ENCODE results near the gene UROC1.

Gene UROC1

DNA sequence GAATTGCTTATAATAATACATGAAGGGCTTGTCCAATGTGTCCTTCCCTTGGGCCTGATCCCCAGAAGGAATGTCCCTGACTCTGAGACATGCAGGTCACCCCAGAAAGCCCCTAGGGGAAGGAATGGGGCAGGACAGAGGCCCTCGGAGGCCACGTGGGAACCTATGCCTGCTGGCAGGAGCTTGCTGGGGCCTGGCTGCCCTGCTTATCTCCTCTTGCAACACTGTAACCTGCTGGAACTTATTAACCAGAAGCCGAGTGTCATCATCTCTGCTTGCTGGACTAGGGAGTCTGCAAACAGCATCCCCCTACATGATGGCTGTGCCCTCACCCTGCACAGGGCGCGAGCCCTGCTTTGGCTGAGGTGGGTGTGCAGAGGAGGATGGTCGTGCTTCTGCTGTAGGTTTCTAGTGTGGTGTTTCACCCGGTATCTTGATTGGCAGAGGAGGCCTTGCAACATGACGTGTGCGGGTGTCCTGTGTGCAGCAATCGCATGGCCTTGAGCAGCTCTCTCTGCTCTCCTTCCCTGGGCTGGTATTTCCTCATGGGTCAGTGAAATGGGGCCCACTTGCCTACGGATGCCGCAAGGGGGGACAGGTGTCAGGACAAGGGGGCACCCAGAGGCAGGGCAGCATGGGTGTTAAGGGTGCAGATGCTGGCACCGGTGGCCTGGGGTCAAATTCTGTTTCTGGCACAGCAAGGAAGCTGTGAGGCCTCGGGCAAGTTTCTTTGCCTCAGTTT lies 11.4 kb upstream of the UROC1 start:
- TF ChIP-seq, protein P1, sequence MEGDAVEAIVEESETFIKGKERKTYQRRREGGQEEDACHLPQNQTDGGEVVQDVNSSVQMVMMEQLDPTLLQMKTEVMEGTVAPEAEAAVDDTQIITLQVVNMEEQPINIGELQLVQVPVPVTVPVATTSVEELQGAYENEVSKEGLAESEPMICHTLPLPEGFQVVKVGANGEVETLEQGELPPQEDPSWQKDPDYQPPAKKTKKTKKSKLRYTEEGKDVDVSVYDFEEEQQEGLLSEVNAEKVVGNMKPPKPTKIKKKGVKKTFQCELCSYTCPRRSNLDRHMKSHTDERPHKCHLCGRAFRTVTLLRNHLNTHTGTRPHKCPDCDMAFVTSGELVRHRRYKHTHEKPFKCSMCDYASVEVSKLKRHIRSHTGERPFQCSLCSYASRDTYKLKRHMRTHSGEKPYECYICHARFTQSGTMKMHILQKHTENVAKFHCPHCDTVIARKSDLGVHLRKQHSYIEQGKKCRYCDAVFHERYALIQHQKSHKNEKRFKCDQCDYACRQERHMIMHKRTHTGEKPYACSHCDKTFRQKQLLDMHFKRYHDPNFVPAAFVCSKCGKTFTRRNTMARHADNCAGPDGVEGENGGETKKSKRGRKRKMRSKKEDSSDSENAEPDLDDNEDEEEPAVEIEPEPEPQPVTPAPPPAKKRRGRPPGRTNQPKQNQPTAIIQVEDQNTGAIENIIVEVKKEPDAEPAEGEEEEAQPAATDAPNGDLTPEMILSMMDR (IDR thresholded peaks at IDR 0.05; ENCODE audit: extremely low read depth, missing control alignments), result no peak
- DNase-seq (ENCODE audit: low spot score), result no peak

DNA sequence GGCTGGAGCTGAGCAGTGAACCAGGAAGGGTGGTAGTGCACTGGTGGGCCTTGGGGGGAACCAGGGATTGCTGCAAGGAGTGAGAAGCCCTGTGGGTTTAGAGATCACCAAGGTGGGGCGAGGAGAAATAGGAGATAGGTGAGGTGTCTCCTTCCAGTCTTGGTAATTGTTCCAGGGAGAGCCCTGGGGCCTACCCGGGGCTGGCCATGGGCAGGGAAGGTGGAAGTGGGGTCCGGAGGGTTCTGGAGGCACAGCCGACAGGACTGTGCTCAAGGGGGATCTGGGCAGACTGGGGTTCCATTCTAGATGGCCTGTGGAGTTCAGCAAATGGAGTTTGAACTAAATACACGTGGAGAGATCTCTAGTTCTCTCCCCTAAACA lies 10.8 kb upstream of the UROC1 start:
- DNase-seq (ENCODE audit: low spot score), result no peak
- TF ChIP-seq, protein P1 (IDR thresholded peaks at IDR 0.05; ENCODE audit: extremely low read depth, missing control alignments), result no peak

DNA sequence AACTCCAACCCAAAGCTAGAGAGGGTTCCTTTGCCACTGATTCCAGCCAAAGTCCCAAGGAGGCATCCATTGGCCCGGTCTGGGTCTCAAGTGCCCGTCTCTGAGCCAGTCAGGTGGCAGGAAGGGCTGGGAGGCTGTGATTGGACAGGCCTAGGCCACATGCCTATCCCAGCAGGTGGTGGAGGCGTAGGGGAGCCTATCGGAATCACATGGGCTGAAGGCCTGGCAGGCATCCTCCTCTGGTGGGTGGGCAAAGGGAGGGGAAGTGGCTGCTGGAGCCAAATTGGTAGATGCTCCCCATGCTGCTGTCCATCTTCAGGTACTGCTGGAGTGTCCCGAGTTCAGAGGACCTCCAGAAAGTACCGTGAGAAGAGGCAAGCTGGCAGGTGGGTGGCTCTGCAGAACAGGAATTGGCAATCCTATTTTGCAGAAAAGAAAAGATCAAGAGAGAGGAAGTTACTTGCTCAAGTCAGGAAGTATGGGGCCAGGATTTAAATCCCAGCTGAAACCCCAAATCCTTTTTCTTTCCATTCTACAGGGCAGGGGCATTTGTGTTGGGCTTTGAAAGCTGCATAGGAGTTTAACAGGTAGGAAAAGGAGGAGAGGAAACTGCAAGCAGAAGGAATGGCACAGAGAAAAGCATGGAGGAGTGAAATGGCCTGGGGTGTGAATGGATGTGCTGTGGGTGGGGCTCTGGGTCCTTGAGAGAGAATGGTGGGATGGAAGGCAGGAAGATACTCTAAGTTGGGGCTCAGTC lies 10.1 kb upstream of the UROC1 start:
- DNase-seq (ENCODE audit: low spot score), result no peak
- TF ChIP-seq, protein P1 (IDR thresholded peaks at IDR 0.05; ENCODE audit: extremely low read depth, missing control alignments), result no peak

DNA sequence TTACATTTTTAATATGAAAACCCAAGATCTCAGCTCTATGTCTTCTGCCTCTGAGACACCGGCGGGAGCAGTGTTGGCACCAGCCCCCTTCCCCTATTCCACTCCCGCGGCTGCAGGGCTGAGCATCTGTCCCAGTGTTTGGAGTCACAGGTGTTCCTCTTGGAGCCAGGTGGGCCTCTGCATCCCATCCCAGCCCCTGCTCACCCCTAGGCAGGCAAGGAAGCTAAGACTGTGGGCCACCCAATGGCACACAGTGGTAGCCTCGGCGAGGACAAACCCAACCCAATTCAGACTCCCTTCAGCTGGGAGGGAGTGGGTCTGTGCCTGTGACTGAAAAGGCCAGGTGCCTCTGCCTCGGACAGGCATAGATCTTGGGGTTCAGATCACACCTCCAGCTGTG lies 9.4 kb upstream of the UROC1 start:
- no peak for DNase-seq (ENCODE audit: low spot score)

DNA sequence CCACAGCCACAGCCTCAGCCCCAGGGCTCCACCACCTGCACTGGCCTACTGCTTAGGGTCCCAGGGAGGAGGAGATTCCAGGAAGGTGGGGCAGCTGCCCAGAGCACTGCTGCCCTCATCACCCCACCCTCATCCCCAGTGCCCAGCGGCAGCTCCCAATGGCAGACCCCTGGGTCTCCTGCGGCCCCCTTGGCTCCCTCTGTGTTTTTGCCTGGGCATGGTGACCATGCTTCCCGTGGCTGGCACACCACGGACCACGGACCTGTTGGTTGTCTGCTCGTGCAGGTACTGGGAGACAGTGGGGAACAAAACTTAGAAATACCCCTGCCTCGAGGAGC lies 9.1 kb upstream of the UROC1 start:
- DNase-seq (ENCODE audit: low spot score), result no peak
- TF ChIP-seq, protein P1 (IDR thresholded peaks at IDR 0.05; ENCODE audit: extremely low read depth, missing control alignments), result no peak

More for the DNA sequence above, 9.4 kb upstream of the UROC1 start:
- TF ChIP-seq, protein P1 (IDR thresholded peaks at IDR 0.05; ENCODE audit: extremely low read depth, missing control alignments), result no peak

DNA sequence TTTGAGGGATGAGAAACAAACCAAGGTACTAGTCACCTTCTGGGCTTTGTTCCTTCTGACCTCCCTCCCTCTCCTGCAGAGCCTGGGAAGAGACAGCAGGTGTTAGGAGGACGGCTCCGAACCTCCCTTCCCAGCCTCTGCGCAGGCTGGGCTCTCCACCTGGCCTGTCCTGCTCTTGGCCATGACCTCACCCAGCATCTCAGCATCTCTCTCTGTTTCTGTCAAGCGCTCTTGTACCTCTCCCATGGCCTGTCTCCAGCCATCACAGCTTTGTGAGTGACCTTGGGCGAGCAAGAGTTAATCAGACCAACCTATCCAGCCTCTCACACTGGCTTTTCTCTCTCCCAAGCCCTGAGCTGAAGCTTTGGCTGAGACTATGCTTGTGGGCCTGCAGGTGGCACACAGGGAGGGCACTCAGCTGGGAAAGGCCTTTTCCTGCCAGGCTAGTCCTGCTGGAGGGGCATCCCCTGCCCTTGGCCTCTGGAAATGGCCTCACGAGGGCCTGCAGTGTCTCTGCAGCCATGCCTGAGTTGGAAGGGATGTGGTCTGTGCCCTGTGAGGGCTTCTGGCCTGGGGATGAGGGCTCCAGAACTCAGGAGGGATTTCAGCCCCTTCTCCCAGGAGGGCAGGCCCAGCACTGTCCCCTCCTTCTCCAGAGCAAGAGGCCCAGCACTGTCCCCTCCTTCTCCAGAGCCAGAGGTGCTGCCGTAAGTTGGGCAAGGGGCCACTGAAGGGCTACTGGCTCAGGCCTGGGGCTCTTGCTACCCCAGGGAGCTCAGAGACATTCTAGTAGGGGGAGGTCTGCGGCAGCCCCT lies 8.5 kb upstream of the UROC1 start:
- no peak for DNase-seq (ENCODE audit: low spot score)
- TF ChIP-seq, protein P1 (IDR thresholded peaks at IDR 0.05; ENCODE audit: extremely low read depth, missing control alignments), result no peak
